IPS-18a (cell line): ENCODE results near the gene IL32.

ENCODE experiments used
- H3K27ac ChIP-seq: one replicate; pipeline ENCODE4 v1.5.1; 2013; ENCODE audit warnings: low read length
- H3K27me3 ChIP-seq: one replicate; pipeline ENCODE4 v1.6.1; 2013; ENCODE audit warnings: mild to moderate bottlenecking, low read length; ENCODE audit not compliant: control insufficient read depth, insufficient read depth
- H3K36me3 ChIP-seq: one replicate; pipeline ENCODE4 v1.6.1; 2013; ENCODE audit warnings: low read depth, low read length; ENCODE audit not compliant: control insufficient read depth
- H3K4me1 ChIP-seq: one replicate; pipeline ENCODE4 v1.6.1; 2013; ENCODE audit warnings: low read depth, low read length; ENCODE audit not compliant: control insufficient read depth
- H3K4me3 ChIP-seq: one replicate; pipeline ENCODE4 v1.5.1; 2013; ENCODE audit warnings: low read length
- H3K9ac ChIP-seq: one replicate; pipeline ENCODE4 v1.6.1; 2013; ENCODE audit warnings: mild to moderate bottlenecking, low read length, moderate library complexity
- H3K9me3 ChIP-seq: one replicate; pipeline ENCODE4 v1.6.1; 2013; ENCODE audit warnings: low read depth, low read length; ENCODE audit not compliant: control insufficient read depth

IL32 gene

DNA sequence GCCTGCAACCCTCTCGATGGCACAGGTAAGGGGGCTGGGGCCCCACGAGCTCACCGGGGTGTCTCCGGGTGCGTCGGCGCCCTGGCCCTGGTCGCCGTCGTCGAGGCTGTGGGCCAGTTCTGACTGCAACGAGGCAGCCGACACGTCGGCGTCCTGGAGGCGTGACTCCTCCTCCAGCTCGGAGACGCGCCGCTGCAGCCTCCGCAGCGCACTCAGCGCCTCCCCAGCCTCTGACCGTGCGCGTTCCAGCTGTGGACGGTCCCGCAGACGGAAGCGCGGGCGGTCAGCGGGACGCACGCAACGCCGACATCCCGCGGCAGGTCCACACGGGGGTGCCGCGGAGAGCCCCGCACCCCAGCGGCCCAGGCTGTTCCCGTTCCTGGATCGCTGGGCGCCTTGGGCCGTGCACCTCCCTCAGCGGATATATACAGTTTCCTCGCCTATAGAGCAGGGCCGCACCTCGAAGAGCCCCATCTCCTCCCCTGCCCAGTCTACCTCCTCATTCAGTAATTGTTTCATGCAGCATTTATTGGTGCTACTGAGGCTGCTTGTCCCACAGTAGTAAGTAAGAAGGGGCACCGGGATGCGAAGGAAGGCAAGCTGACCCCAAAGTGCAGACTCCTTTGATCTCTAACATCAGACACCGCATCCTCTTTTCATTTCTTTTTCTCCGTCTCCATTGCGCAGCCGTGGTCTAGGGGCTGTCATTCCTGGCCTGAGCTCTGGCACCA lies 35.8 kb upstream of the IL32 start:
- peaks cover 18% of the 10 kb centered on the region for H3K36me3 ChIP-seq

DNA sequence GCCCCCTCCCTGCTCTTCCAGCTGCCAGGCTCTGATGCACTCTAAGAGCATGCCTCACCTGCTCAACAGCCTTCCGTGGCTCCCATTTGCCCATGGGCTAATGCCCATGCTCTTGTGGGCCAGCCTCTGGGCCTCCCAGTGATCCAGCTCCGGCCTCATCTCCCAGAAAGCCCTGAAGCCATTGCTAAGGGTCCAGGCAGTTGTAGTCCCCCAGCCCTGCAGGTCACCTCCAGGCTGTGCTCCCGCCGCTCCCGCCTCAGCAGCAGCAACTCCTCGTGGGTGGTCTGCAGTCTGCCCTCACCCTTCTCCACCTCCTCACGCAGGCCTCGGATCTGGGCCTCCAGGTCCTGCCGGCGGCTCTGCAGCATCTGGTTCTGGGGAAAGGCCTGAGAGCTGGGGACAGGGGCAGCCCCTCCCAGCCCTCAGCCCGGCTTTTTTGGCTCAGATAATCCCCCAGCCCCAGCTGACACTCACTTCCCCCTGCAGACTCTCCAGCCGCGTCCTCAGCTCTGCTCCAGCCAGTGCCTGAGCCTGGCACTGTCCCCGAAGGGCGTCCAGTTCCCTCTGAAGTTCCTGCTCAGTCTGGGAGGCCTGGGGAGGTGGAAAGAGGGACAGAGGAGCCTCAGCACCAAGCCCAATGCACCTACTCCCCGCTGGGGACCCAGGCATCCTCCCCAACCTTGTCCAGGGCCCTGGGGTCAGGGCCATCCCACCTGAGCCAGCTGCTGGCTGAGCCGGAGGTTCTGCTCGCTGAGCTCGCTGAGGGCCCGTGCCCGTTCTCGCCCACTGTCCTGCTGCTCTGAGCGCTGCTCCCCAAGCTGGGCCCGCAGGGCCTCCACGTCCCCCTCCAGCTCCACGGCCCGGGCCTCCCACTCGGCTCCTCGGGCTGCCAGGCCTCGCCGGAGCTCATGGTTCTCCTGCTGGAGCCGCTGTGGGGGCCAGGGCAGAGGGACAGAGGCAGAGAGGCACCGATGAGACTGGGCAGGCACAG lies 34.9 kb upstream of the IL32 start:
- H3K36me3 ChIP-seq = peaks cover 18% of the 10 kb centered on the region
- H3K9me3 ChIP-seq = no peaks in the 10 kb centered on the region
- H3K4me1 ChIP-seq = peaks cover 3% of the 10 kb centered on the region
- H3K4me3 ChIP-seq = no peak overlapping the region
- H3K9ac ChIP-seq = no peak overlapping the region
- H3K27ac ChIP-seq = no peak overlapping the region
- peaks cover 9% of the 10 kb centered on the region for H3K27me3 ChIP-seq

More for the DNA sequence above, 35.8 kb upstream of the IL32 start:
- Histone ChIP-seq H3K27me3 (peaks cover 3% of the 10 kb centered on the region), H3K4me1 (peaks cover 3% of the 10 kb centered on the region), H3K4me3 (no peak overlapping the region), H3K9me3 (no peaks in the 10 kb centered on the region), H3K9ac (no peak overlapping the region), H3K27ac (no peak overlapping the region)

DNA sequence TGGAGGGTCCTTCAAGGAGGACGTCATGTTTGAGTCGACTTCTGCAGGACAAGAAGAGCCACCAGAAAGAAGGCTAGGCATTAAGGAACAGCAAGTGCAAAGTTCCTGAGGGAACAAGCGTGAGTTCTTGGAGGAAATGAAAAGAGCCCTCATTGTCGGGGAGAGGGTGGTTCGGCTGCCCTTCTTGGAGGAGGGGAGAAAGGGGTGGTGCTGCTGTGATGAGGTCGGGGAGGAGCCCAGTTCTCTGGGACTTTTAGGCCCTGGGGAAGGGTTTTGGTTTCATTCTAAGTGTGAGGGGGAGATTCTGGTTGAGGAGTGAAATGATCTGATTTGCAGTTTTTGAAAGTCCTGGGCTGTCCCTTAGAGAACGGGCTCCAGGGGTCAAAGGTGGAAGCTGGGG lies 32.8 kb upstream of the IL32 start:
- Histone ChIP-seq H3K9me3 (no peaks in the 10 kb centered on the region), H3K4me1 (peaks cover 3% of the 10 kb centered on the region), H3K9ac (no peak overlapping the region), H3K4me3 (no peak overlapping the region), H3K36me3 (no peaks in the 10 kb centered on the region), H3K27ac (no peak overlapping the region), H3K27me3 (peaks cover 29% of the 10 kb centered on the region)

DNA sequence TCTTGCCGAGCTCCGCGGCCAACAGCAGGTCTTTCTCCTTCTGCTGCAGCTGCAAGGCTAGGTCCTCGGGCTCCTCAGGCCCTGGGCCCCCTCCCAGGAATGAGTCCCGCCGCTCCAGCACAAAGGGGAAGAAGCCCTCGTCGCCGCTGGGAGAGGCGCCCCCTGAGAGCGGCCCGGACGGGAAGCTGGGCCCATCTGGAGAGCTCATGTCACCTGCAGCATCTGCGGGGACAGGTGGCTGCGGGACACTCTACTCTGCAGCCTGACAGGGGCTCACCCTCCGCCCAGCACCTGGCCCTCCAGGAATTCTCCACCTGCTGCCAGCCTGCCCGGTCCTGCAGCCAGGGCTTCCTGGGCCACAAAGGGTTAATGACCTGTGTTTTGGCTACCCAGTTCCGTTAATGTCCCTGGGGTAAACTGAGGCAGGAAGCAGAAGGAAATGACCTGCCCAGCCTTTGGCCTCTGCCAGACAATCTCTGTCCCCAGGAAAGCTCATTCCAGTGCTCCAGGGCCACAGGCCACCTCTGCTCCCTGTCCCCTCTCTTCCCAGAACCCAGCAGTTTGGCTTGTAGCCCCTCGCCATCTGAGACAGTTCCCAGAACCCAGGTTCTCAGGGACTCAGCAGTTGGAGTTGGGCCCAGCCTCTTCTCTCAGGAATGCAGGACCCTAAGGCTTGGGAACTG lies 30.0 kb upstream of the IL32 start:
- Histone ChIP-seq H3K27me3 (peaks cover 38% of the 10 kb centered on the region), H3K9ac (no peak overlapping the region), H3K4me3 (peak overlapping the region; percentile 61), H3K27ac (no peak overlapping the region), H3K9me3 (no peaks in the 10 kb centered on the region), H3K4me1 (no peaks in the 10 kb centered on the region), H3K36me3 (no peaks in the 10 kb centered on the region)

DNA sequence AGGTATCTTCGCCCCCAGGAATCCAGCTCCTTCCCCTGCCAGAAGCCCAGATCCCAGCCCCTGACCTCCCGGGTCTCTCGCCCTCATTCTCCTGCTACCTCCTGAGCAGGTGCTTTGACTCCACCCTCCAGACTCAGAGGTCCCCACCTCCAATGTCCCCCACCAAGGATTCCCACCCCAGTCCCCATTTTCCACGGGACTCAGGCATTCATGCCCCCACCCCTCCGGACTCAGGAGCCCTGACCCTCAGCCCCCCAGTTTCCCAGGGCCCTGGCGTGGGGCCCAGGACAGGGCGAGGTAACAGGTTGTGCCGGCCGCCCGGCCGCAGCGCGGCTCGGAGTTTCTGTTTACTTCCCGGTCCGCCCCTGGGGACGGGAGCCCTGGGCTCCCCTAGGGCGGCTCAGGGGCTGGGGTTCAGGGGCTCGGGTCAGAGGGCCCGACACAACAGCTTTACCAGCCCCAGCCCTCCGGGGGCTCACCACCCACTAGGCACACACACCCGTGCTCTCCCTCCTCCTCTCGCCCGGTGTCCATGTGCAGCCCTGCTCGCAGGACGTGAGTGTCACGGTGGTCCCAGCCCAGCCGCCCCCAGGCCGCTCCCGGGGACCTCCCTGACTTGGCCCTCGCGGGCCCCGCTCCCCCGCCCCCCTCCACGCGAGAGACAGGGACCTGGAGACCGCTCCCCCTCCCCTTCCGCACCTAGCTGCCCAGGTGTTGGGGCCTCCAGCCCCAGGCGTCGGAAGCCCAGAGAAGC lies 29.3 kb upstream of the IL32 start:
- H3K4me3 ChIP-seq = peak overlapping the region; percentile 61
- H3K9ac ChIP-seq = no peak overlapping the region
- H3K4me1 ChIP-seq = no peaks in the 10 kb centered on the region
- no peaks in the 10 kb centered on the region for H3K36me3 ChIP-seq
- no peak overlapping the region for H3K27ac ChIP-seq
- peaks cover 38% of the 10 kb centered on the region for H3K27me3 ChIP-seq
- no peaks in the 10 kb centered on the region for H3K9me3 ChIP-seq

DNA sequence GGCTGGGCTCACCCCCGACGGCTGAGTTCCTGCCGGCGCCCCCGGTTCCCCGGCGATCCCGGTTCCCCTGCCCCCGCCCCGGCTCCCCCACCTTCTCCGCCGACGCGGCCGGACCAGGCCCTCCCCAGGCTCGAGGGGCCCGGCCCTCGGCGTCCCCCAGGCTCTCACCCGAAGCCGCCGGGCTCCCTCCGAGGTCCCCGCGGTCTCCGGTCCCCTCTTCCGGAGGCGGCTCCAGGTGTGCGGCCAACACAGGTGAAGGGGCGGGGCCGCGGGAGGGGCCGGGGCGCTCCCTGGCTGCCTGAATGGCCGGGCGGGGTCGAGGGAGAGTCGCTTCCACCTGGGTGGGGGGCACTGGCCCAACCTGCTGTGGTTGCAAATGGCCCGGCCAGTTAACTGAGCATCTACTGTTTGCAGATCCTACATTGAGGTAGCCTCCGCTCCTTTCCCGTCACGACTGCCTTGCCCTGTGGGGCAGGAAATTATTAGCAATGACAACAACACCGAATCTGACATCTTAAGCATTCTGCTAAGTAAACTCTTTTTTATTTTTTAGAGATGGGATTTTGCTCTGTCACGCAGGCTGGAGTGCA lies 28.6 kb upstream of the IL32 start, which contains the start of gene BICDL2:
BICDL2 (minus strand) TSS at position 219 of the 590 bp plus-strand sequence. CDS start 1,448 bp downstream, outside the sequence.
- Histone ChIP-seq H3K4me3 (peak within 1 kb of the TSS; percentile 61), H3K36me3 (no peaks in the 10 kb centered on the region), H3K9ac (no peak within 1 kb of the TSS), H3K9me3 (no peaks in the 10 kb centered on the region), H3K4me1 (no peaks in the 10 kb centered on the region), H3K27ac (no peak within 1 kb of the TSS), H3K27me3 (peaks cover 38% of the 10 kb centered on the region)

DNA sequence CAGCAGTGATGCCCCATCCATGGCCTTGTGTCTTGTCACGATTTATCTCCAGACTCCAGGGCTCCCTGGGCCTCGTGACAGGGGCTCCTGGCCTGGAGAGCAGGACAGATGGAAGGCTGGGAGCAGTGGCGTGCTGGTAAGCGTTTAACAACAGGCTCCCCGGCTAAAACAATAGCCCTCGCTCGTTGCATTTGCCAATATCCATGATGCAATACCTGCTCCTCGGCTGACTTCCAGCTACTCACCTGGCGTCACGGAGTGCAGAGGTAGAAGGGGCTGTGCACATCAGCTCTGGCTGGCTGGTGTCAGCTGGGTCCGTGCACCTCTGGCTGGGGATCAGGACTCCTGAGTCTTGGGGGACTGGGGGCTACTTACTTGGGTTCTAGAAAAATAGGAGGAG lies 27.2 kb upstream of the IL32 start:
- H3K4me1 ChIP-seq = no peaks in the 10 kb centered on the region
- H3K4me3 ChIP-seq = no peak overlapping the region
- no peaks in the 10 kb centered on the region for H3K9me3 ChIP-seq
- H3K9ac ChIP-seq = no peak overlapping the region
- peaks cover 38% of the 10 kb centered on the region for H3K27me3 ChIP-seq
- H3K27ac ChIP-seq = no peak overlapping the region
- H3K36me3 ChIP-seq = no peaks in the 10 kb centered on the region

DNA sequence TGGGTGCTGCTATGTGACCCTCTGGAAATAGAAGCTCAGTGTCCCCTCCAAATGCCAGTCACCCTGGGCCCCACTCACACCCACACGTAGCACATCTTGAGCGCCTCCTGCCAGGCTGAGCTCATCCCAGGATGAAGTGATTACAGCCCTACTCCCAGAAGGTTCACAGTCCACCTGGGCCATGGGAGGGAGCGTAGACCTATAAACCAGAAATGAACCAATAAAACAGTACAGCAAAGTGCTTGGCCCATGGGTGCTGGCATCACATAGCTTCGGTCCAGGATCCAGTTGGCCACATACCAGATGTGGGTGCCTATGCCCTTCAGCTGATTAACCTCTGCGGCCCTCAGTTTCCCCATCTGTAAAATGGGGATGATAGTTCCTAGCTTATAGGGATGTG lies 26.5 kb upstream of the IL32 start:
- H3K27me3 ChIP-seq = peaks cover 38% of the 10 kb centered on the region
- H3K36me3 ChIP-seq = no peaks in the 10 kb centered on the region
- H3K4me1 ChIP-seq = no peaks in the 10 kb centered on the region
- no peak overlapping the region for H3K27ac ChIP-seq
- H3K9ac ChIP-seq = no peak overlapping the region
- H3K4me3 ChIP-seq = no peak overlapping the region
- no peaks in the 10 kb centered on the region for H3K9me3 ChIP-seq

DNA sequence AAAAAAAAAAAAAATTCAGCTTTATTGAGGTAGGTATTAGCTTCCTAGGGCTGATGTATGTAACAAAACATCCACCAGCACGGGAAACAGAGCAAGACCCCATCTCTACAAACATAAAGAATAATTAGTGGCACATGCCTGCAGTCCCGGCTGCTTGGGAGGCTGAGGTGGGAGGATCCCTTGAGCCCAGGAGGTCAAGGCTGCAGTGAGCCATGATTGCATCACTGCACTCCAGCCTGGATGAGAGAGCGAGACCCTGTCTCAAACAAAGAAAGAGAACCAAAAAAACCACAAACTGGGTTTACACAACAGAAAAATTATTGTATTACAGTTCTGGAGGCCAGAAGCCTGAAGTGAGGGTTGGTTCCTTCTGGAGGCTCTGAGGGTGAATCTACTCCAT lies 23.1 kb upstream of the IL32 start:
- Histone ChIP-seq H3K36me3 (no peaks in the 10 kb centered on the region), H3K27me3 (peaks cover 35% of the 10 kb centered on the region), H3K9me3 (no peaks in the 10 kb centered on the region), H3K9ac (no peak overlapping the region), H3K4me1 (no peaks in the 10 kb centered on the region), H3K27ac (no peak overlapping the region), H3K4me3 (no peak overlapping the region)

DNA sequence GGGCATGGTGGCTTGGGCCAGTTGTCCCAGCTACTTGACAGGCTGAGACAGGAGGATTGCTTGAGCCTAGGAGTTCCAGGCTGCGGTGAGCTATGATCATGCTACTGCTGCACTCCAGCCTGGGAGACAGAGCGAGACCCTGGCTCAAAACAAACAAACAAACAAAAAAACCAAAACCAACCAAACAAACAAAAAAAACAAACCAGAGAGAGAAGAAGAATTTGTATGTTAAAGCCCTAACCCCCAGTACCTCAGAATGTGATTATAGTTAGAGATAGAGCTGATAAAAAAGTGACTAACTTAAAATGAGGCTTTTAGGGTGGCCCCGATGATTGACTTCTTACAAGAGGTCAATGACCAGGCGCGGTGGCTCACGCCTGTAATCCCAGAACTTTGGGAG lies 20.7 kb upstream of the IL32 start:
- no peak overlapping the region for H3K9ac ChIP-seq
- H3K9me3 ChIP-seq = no peaks in the 10 kb centered on the region
- H3K4me1 ChIP-seq = no peaks in the 10 kb centered on the region
- H3K27ac ChIP-seq = no peak overlapping the region
- peaks cover 39% of the 10 kb centered on the region for H3K27me3 ChIP-seq
- H3K36me3 ChIP-seq = no peaks in the 10 kb centered on the region
- peak overlapping the region; percentile 70 for H3K4me3 ChIP-seq
